Activated naive CD4-positive, alpha-beta T cell (primary cell): ENCODE data around the gene TUBGCP6.

Experiments used
- DNase-seq, 4 experiments: peaks; one replicate each; lab custom pipeline; 2025; lab: John Stamatoyannopoulos, UW

TUBGCP6 gene

DNA sequence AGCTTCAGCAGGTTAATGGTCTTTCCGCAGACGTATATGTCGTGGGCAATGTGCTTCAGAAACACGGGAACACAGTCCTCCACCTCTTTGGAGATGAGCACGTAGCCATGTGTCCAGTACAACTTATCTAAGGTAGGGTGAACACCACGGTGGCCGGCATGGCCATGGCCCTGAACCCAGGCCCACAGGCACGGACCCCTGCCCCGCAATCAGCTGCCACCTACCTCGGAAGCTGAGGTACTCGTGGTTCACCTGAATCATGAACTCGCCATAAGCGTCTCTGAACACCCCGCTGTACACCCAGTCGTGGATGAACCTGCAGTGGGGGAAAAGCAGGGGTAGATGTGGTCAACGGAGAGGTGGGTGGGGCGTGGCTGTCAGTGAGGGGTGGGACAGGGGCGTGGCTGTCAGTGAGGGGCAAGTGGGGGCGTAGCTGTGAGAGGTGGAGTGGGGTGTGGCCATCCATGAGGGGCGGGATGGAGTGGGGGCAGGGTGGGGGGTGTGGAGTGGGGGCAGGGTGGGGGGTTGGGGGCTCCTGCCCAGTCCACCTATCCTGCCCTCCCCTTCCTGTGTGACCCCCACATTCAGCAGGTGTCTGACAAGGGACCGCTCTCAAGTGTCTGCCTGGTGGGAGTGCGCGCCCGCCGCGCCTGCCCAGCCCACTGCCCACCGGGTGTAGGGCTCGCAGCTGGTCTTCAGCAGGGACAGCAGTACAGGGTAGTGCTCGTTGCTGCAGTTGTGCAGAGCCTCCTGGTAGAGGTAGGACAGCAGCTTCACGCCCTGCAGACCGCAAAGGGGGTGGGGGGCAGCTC, 18.6 kb downstream of the TUBGCP6 start:
- no peak for DNase-seq

DNA sequence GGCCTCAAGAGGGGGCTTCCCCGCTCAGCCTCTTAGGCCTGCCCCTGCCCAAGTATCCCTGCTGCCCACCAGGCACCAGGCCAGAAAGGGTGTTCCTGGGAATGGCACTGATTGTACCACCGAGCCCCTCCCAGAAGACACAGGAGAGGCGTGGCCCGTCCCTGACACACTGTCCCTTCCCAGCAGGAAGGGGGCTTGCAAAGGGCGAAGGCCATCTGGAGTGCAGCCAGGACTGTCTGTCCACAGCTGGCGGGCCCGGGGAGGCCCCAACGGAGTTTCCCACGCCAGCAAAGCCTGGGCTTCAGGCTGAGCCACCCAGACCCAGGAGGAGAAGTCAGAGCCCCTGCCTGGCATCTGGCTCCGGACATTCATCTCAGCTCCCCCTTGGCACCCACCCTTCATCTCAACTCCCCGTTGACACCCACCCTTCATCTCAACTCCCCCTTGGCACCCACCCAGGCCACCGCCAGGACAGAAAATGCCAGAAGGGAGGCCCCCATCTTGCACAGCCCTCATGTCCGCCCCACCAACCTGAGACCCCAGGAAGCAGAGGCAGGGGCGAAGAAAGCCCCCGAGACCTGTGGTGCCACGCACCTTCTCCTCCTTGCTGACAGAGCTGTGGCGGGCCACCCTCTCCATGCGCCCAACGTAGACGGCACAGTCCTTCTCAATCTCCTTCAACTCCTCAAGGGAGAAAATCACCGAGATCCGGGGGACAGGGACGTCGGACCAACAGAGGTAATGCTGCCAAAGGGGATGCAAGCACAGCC, 19.4 kb downstream of the TUBGCP6 start:
- DNase-seq, result no peak

DNA sequence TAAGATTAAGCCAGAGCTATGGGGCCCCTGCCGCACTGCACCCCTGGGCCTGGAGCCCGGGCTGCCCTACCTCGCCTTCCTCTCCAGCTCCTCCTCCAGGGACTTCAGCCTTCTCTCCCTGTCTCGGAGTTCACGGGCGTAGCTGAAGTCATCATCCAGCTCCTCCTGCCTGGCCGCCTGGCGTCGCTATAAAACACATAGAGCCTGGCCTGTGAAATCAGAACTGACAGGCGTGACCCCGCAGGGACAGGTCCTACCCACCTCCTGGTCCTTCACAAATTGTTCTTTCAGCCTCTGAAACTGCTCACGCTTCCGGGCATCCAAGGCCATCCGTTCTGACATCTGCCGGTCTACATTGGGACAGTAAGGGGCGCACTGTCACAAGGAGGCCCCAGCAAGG, 20.8 kb downstream of the TUBGCP6 start:
- DNase-seq, result no peak

DNA sequence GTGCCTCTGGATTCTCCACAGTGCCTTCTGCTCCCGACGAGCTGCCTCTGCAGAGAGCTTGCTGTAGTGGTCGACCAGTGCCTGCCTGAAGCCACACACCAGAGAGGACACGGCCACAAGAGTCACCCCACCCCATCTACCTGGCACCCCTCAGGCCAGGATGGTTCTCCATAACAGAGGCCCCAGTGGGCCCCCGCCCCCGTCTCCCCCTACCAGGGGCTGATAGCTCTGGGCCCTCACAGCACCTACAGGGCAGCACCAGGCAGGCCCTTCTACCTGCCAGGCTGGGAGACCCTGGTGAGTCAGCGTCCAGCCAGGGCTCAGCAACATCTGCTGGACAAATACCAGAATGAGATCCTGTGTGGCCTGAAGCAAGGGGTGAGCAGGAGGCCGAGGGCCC, 22.3 kb downstream of the TUBGCP6 start:
- DNase-seq, result no peak

DNA sequence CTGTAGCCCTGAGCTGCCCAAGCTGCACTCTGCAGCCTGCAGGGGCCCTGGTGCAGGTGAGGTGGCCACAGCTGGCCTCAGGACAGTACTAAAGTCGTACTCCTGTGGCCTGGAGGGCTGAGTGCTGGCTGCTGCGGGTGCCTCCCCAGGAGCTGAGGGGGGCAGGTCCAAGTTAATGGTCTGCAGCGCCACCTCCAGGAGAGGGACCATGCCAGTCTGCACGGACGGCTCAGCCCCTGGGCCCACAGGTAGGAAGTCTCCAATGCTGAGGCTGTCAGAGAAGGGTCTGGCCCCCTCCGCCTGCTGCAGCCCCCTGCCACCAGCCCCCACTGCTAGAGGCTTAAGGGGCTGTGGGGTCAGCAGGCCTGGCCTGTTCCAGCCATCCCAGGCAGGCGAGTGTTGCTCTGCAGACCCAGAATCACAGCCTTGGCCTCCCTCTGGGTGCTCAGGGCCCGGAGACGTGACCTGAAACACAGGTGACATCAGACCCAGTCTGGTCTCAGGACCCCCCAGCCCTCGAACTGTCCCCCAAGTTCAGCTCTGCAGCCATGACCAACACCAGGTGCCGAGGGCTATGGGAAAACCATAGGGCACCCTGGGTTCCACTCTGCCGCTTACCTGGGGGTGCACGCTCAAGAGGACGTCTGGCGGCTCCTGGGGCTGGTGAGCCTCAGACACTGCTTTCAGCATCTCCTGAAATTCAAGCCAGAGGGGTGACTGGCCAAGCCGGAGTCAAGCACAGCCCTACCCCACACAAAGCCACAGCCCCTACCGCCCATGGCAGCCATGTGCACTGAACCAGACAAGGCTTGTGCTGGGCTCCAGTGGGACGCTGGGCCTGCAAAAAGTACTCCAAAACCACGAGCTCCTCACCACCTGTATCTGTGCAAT, 23.2 kb downstream of the TUBGCP6 start:
- DNase-seq, result no peak

DNA sequence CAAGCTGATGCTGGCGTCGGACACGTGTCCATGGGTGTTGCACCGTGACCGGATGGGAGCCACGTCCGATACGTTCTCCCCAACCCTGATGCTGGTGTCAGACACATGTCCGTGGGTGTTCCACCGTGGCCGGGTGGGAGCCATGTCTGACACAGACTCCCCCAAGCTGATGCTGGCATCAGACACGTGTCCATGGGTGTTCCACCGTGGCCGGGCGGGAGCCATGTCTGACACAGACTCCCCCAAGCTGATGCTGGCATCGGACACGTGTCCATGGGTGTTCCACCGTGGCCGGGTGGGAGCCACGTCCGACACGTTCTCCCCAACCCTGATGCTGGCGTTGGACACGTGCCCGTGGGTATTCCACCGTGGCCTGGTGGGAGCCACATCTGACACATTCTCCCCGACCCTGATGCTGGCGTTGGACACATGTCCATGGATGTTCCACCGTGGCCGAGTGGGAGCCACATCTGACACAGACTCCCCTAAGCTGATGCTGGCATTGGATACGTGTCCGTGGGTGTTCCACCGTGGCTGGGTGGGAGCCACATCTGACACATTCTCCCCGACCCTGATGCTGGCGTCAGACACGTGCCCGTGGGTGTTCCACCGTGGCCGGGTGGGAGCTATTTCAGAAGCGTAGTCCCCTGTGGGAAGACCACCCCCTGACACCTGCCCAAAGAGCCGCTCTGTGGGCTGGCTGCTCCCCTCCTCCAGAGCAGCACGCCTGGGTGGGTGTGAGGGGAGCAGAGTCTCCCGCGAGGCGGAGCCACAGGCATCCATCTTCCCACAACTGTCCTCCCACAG, 24.0 kb downstream of the TUBGCP6 start:
- no peak for DNase-seq

DNA sequence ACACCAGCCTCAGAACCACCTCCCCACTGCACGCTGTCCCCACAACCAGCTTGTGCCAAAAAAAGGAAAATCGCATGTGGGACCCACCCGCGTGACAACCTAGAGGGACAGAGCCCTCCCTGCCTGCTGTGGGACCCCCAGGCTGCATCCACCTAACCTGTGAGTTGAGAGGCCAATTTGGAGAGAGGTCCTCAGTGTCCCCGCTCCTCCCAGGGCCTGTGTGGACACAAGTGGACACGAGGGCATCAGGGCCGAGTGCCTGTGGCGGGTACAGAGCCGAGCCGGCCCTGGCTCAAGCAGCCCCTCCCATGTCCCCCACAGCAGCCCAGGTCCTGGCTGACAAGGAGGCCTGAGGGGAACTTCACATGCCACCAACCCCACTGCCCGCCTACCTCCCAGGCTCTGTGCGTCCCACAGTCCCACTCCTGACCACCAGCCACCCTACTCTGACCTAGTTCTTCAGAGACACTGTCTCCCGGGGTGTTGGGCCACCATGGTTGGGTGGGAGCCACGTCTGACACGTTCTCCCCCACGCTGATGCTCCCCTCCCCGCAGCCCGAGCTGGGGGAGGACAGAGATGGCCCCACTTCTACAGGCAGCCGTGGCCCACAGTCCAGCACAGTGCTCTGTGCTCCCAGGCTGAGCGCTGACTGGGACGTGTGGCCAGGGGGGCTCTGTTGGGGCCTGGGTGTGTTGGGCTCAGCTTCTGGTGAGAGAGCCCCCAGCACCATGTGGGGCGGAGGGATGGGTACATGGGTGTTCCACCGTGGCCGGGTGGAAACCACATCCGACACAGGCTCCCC, 24.8 kb downstream of the TUBGCP6 start:
- DNase-seq, result no peak

DNA sequence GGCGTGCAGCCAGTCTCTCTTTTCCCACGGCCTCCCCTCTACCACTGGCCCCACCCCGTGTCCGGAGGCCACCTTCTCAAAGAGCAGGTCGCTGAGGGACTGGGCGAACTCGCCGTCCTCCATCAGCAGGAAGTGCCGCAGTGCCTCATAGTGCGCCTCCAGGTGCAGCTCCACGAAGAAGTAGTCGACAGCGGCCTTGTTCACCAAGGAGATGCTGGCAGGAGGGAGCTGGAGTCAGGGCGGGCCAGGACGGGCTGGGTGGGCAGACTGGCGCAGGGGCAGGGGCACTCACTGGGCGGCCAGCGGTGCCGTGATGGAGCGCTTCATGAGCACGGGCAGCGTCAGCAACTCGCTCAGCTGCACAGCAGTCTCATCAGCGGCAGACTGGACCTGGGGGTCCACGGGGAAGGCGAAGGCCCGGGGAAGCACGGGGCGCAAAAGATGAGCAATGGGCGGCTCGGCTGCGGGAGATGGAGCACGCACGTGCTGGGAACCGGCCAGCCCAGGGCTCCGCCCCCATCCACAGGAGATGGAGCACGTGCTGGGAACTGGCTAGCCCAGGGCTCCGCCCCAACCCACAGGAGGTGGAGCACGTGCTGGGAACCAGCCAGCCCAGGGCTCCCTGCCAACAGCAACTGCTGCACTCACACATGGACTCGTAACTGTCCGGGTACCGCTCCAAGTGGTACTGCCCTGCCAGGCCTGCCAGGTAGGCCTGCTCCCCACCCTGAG, 25.7 kb downstream of the TUBGCP6 start:
- DNase-seq, result no peak

DNA sequence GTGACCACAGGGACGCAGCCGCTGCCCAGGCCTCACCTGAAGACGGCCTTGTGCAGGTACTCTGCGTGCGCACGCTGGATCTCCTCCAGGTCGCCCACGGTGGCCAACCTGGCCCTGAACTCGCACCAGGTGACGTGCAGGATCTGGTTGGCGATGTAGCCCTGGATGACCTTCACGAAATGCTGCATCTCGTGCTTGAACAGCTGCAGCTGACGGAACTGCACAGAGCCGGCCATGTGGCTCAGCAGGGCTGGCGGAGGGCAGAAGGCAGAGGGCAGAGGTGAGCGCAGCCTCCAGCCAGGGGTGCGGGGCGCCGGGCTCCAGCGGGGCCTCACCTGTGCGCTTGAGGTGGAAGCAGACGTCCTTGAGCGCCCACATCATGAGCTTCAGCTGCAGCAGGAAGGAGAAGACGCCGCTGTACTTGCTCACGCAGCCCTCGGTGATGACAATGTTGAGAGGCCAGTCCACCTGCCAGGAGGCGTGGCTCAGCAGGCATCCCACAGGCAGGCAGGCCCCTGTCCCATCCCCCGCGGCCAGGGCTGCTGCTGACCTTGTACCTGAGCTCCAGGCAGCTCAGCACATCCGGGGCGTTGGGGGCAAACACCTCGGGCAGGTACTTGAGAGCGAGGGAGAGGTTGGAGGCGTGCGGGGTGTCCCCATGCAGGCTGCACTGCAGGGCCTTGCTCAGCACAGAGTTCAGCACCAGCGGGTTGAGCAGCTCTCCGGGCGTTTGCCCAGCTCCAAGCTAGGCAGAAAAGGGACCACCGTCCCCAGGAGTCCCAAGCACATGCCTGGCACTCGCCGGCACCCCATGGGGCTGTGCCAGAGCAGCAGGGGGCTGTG, 26.4 kb downstream of the TUBGCP6 start:
- DNase-seq, result no peak

DNA sequence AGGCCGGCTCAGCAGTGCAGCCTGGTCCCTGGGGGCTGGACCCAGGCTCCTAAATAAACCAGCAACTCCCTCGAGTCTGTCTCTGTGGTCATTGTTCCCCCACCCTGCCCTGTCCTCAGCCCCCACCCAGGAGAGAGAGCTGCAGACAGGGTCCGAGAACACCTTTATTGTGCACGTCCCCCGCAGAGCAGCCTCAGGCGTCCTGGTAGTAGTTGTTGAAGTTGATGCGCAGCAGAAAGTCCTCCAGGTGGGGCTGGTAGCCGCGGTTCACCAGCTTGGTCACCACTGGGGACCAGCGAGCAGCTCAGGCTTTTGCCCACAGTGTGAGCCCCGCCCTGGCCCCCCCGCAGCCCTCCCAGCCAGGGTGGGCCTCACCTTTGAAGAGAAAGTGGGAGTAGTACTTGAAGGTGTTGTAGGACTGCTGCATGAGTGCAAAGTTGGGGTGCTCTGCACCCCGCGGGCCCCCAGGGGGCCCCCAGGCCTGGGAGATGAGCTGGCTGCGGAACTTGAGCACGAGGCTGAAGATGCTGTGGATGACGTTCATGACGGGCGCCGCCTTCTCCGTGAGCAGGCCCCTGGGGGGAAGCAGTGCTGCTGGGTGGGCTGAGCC, 27.2 kb downstream of the TUBGCP6 start:
- no peak for DNase-seq

DNA sequence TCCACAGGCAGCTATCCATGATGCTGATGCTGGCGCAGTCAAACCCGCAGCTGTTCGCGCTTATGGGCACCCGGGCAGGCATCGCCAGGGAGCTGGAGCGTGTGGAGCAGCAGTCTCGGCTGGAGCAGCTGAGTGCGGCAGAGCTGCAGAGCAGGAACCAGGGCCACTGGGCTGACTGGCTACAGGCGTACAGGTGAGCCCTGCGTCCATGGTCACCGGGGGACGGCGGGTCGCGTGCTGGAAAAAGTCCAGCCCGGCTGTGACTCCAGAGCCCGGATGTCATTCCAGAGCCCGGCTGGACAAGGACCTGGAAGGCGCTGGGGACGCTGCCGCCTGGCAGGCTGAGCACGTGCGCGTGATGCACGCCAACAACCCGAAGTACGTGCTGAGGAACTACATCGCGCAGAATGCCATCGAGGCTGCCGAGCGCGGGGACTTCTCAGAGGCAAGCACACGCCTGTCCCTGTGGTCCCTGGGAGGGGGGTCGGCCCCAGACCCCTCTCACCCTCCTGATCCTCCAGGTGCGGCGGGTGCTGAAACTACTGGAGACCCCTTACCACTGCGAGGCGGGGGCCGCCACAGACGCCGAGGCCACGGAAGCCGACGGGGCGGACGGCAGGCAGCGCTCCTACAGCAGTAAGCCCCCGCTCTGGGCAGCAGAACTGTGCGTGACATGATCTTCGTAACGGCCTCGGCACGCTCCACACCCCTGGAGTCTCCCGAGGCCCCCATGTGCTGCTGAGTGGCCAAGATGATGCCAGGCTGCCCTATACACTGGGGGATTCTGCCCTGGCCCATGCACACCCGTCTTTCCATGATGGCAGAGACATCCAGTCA, 27.9 kb downstream of the TUBGCP6 start:
- DNase-seq, result no peak

DNA sequence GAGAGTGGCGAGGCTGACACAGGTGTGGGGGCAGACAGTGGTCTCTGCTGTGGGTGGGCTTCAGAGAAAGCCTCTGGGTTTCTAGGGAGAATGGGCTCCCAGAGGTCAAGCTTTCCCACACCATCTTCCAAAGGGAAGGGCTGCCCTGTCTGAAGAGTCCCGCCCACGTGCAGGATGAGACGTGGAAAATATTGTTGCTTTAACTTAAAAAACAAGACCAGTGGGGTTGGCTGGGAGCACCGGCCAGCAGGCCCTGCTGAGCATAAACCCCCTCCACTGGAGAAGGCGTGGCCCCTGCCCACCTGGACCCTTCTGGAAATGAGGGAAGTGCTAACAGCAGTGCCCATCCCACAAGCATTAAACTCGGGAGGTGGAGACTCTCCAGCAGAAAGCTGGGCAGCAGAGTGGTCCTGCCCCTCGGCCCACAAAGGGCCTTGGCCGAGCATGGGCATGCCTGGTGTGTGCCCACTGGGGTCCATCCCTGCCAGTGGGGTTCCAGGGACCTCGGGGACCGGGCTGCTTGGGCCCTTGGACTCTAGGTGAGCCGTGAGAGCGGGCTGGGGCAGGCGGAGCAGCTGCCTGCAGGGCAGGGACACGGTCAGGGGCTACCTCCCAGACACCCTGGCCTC, 28.7 kb downstream of the TUBGCP6 start:
- no peak for DNase-seq

DNA sequence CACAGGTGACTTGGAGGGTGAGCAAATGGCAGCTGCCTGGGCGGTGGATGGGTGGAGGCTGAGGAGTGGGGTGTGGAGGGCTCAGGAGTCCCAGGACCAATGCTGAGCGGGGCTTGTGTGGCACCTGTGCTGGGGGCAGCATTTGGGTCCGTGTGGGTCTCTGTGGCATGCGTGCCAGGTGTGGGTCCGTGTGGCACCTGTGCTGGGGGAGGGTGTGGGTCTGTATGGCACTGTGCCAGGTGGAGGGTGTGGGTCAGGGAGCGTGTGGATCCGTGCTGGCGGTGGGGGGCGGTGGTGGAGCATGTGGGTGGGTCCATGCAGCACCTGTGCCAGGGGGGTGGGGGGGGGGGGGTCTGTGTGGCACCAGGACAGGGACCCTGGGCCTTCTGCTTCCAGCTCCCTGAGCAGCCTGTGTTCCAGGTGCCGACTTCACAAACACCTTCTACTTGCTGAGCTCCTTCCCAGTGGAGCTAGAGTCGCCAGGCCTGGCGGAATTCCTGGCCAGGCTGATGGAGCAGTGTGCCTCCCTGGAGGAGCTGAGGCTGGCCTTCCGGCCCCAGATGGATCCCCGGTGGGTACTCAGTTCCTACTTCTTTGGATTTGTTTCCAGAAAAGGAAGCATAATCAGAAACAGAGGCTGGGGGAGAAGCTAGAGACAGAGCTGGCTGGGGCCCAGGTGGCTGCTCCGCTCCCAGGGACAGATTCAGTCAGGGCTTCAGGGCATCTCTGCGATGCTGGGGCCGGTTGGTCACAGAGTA, 29.3 kb downstream of the TUBGCP6 start:
- no peak for DNase-seq

DNA sequence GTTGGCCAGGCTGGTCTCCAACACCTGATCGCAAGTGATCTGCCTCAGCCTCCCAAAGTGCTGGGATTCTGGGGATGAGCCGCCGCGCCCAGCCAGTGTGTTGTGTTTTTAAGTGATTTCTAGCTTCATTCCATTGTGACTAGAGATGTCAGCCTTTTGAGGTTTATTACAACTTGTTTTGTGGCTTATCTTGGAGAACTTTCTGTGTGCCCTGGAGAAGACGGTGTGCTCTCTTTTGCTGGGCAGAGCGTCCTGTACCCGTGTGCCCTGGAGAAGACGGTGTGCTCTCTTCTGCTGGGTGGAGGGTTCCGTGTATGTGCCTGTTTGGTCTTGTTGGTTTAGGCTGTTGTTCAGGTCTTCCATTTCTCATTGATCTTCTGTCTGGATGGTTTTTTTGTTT, 31.6 kb downstream of the TUBGCP6 start:
- DNase-seq, result no peak

DNA sequence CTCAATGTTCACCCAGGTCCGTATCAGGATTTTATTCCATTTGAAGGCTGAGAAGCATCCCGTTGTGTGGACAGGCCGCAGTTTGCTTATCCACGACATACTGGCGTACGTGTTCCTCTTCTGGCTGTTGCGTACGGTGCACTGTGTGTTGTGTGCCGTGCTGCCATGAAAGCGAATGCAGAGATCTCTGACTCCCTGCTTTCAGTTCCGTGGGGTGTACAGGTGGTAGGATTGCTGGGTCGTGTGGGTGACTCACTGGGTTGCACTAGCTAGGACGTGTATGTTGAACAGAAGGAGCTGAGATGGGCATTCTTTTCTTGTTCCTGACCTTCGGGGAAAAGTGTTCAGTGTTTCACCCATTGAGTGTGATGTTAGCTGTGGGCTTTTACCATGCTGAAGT, 33.7 kb downstream of the TUBGCP6 start:
- no peak for DNase-seq

DNA sequence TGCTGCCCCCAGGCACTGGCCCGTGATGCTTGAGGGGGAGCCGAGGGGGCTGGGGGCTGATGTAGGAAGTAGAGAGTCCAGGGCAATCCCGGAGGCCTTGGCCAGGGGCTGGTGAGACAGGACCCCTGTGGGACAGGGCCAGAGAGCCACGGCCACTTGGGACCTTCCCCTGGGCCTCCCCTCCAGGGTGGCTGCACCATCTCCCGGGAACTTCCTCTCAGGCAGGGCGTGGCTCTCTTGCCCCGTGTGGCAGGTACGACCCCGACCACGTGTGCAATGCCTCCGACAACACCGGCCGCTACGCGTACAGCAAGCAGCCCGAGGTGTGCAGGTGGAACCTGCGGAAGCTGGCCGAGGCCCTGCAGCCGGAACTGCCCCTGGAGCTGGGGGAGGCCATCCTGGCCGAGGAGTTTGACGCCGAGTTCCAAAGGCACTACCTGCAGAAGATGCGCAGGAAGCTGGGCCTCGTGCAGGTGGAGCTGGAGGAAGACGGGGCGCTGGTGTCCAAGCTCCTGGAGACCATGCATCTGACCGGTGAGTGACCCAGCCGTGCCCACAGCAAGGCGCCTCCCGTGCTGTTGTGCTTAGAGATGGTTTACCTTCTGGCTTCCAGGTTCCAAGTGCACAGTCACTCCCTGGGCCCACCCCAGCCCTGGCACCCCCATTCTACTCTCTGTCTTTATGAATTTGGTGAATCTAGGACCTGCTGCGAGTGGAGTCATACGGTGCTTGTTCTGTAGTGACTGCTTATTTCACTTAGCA, 34.3 kb downstream of the TUBGCP6 start:
- DNase-seq, result no peak
